Activated CD4-positive, alpha-beta T cell treated with anti-CD3 and anti-CD28 coated beads, Interleukin-2, amount 10 ng/mL, durations not matched to agents 24 days and 14 days (primary cell): ENCODE measurements around the gene SAMD11. TPM values are rescaled to one million over a fixed set of nuclear protein-coding genes. Genes with fewer than 3 reads are reported as not detected.

Experiments
- DNase-seq: peaks from one replicate; pipeline ENCODE4 v3.0.0; 2022
- H3K27ac Mint-ChIP-seq: one replicate; pipeline ENCODE4 v1.8.0; 2022; ENCODE audit warnings: mild to moderate bottlenecking, mixed read lengths
- H3K27me3 Mint-ChIP-seq: one replicate; pipeline ENCODE4 v1.8.0; 2022; ENCODE audit warnings: mixed read lengths
- H3K36me3 Mint-ChIP-seq: one replicate; pipeline ENCODE4 v1.8.0; 2022; ENCODE audit warnings: low read depth, mild to moderate bottlenecking, mixed read lengths
- H3K4me1 Mint-ChIP-seq: one replicate; pipeline ENCODE4 v1.8.0; 2021; ENCODE audit warnings: mixed read lengths
- H3K4me3 Mint-ChIP-seq: one replicate; pipeline ENCODE4 v1.8.0; 2022; ENCODE audit warnings: mild to moderate bottlenecking, moderate library complexity, mixed read lengths
- H3K9me3 Mint-ChIP-seq: one replicate; pipeline ENCODE4 v1.8.0; 2021; ENCODE audit warnings: mixed read lengths
- intact Hi-C: fragments of 100-400 bp; cut with micrococcal nuclease; formaldehyde crosslinking; loops from one replicate; pipeline ENCODE4 v1.15.1; 2023
- total RNA-seq: library from RNA; stranded (reverse); gene quantifications from 2 replicates; pipeline ENCODE4 v1.2.3, GENCODE V29; 2022

Gene SAMD11
- total RNA-seq, 1 donor from 2014 or later = not detected

- Mint-ChIP-seq H3K9me3 (no peaks in the 10 kb centered on the region), H3K27ac (no peak overlapping the region), H3K4me1 (peaks cover 9% of the 10 kb centered on the region), H3K27me3 (peaks cover 41% of the 10 kb centered on the region), H3K4me3 (no peak overlapping the region), H3K36me3 (no peaks in the 10 kb centered on the region)
- intact Hi-C loops = loop anchor here (5.0 kb wide), 1 partner anchor 35 kb away; no protein-coding TSS in a partner anchor
- no peak for DNase-seq
Observed at GRCh38 chr1:937521-937920, 13.8 kb downstream of the SAMD11 start.

GRCh38 chr1:938088-938683 is 14.5 kb downstream of the SAMD11 start:
- H3K27ac Mint-ChIP-seq = no peak overlapping the region

DNA sequence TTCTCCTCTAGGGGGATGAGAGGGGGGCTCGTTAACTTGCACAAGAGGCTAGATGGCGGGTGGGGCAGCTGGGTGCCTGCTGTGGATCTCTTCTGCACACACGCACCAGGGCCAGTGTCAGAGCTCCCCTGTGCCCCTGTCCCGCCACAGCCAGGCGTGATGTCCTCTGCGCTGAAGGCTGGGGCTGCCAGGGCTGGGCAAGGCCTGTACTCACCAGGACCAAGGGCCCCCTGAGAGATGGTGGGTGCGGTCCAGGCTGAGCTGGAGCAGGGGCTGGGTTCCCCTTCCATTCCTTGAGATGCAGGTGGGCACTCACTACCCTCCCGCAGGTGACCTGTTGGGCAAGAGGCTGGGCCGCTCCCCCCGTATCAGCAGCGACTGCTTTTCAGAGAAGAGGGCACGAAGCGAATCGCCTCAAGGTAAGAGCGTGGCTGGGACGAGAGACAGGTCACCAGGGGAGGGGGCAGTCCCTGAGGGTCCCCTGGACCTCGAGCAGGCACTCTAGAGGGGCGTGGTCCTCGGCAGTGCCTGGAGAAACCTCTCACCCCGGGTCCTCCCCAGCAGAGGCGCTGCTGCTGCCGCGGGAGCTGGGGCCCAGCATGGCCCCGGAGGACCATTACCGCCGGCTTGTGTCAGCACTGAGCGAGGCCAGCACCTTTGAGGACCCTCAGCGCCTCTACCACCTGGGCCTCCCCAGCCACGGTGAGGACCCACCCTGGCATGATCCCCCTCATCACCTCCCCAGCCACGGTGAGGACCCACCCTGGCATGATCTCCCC is 15.2 kb downstream of the SAMD11 start:
- H3K27me3 Mint-ChIP-seq = peaks cover 40% of the 10 kb centered on the region
- H3K4me3 Mint-ChIP-seq = no peak overlapping the region
- H3K36me3 Mint-ChIP-seq = peaks cover under 1% of the 10 kb centered on the region
- peaks cover 9% of the 10 kb centered on the region for H3K4me1 Mint-ChIP-seq
- no peak overlapping the region for H3K27ac Mint-ChIP-seq
- no peaks in the 10 kb centered on the region for H3K9me3 Mint-ChIP-seq
- intact Hi-C loops = loop anchor here (5.0 kb wide), 1 partner anchor 37 kb away; no protein-coding TSS in a partner anchor
- DNase-seq = no peak

More at GRCh38 chr1:938088-938683, 14.5 kb downstream of the SAMD11 start:
- no peaks in the 10 kb centered on the region for H3K36me3 Mint-ChIP-seq
- peaks cover 41% of the 10 kb centered on the region for H3K27me3 Mint-ChIP-seq
- no peak overlapping the region for H3K4me3 Mint-ChIP-seq
- DNase-seq = no peak
- peaks cover 9% of the 10 kb centered on the region for H3K4me1 Mint-ChIP-seq
- H3K9me3 Mint-ChIP-seq = no peaks in the 10 kb centered on the region
- intact Hi-C loops = loop anchor here (5.0 kb wide), 1 partner anchor 36 kb away; no protein-coding TSS in a partner anchor

DNA sequence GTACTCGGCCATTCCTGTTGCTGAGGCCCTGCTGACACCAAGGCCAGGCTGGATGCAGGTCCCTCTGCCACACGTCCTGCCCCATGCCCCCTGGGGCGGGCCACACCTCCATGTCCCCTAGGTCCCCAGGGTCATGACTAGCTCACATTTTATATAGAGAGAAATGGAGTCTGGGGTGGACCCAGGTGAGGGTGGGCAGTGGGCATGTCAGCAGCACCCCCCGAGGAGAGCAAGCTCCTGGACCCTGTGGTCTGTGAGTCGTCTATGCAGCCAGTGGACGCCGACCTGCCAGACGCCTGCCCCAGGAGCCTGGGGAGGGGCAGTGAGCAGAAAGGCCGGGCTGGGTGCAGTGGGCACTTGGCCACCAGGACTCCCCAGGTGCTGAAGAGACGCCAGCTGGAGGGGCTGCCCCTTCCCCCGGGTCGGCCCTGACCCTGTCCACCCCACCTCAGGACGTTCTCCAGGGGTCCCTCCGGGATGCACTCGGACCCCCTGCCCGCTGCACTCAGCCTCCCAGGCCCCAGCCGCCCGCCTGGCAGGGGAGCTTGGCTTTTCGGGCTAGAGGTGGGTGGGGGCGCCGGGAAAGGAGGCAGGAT is 15.9 kb downstream of the SAMD11 start:
- no peak overlapping the region for H3K27ac Mint-ChIP-seq
- H3K27me3 Mint-ChIP-seq = peaks cover 40% of the 10 kb centered on the region
- peaks cover 9% of the 10 kb centered on the region for H3K4me1 Mint-ChIP-seq
- peaks cover 5% of the 10 kb centered on the region for H3K36me3 Mint-ChIP-seq
- no peaks in the 10 kb centered on the region for H3K9me3 Mint-ChIP-seq
- intact Hi-C loops = loop anchor here (2.0 to 5.0 kb wide), 2 partner anchors 17 to 37 kb away; partner anchors contain the start of gene SAMD11
- DNase-seq = no peak
- no peak overlapping the region for H3K4me3 Mint-ChIP-seq

- H3K36me3 Mint-ChIP-seq = peaks cover 10% of the 10 kb centered on the region
- peaks cover 7% of the 10 kb centered on the region for H3K4me1 Mint-ChIP-seq
- no peaks in the 10 kb centered on the region for H3K9me3 Mint-ChIP-seq
- intact Hi-C loops = loop anchor here (2.0 kb wide), 1 partner anchor 18 kb away; the partner anchor contains the start of gene SAMD11
- peaks cover 34% of the 10 kb centered on the region for H3K27me3 Mint-ChIP-seq
- DNase-seq = no peak
- H3K4me3 Mint-ChIP-seq = peak overlapping the region; percentile 74
- no peak overlapping the region for H3K27ac Mint-ChIP-seq
Observed at GRCh38 chr1:940107-941014, 16.6 kb downstream of the SAMD11 start.

- no peak for DNase-seq
- no peaks in the 10 kb centered on the region for H3K9me3 Mint-ChIP-seq
- intact Hi-C loops = loop anchor here (2.0 kb wide), 1 partner anchor 18 kb away; the partner anchor contains the start of gene SAMD11
- H3K27ac Mint-ChIP-seq = peak overlapping the region; percentile 37
- peak overlapping the region; percentile 74 for H3K4me3 Mint-ChIP-seq
- peaks cover 31% of the 10 kb centered on the region for H3K27me3 Mint-ChIP-seq
- H3K36me3 Mint-ChIP-seq = peaks cover 18% of the 10 kb centered on the region
- peaks cover 7% of the 10 kb centered on the region for H3K4me1 Mint-ChIP-seq
Observed at GRCh38 chr1:941015-941587, 17.4 kb downstream of the SAMD11 start.

DNA sequence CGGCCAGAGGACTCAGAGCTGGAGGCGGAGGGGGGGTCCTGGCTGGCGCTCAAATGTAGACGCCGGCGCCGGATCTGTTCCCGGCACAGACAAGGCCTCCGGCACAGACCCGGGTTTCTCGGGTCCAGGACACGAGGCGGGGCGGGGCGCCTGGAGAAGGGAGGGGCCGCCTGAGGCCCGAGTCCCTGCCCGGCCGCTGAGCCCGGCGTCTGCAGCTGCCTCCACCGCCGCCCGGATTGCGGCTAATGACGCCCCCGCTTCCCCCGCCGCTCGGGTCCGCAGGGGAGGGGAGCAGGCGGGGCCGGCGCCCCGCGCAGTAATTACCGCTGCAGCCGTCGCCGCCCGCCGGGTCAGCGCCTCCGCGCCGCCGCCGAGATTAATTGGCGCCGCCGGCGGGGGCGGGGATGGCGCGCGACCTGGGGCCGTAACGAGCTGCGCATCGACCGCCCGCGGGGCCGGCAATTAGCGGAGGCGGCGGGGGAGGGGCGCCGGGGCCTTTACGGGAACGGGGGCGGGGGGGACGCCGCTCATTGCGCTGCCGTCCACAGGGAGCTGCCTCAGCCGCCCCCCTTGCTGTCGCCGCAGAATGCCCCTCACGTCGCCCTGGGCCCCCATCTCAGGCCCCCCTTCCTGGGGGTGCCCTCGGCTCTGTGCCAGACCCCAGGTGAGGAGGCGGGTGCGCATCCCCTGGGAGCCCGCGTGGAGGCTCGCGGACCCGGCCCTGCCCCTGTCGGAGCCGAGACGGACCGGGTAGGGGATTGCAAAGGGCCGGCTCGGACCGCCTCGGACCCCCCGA is 18.1 kb downstream of the SAMD11 start:
- peak; percentile 74 for DNase-seq
- peaks cover 29% of the 10 kb centered on the region for H3K27me3 Mint-ChIP-seq
- H3K36me3 Mint-ChIP-seq = peaks cover 18% of the 10 kb centered on the region
- intact Hi-C loops = loop anchor here (2.0 kb wide), 1 partner anchor 19 kb away; the partner anchor contains the start of gene SAMD11
- no peaks in the 10 kb centered on the region for H3K9me3 Mint-ChIP-seq
- H3K27ac Mint-ChIP-seq = no peak overlapping the region
- H3K4me1 Mint-ChIP-seq = peaks cover 7% of the 10 kb centered on the region
- peak overlapping the region; percentile 74 for H3K4me3 Mint-ChIP-seq

DNA sequence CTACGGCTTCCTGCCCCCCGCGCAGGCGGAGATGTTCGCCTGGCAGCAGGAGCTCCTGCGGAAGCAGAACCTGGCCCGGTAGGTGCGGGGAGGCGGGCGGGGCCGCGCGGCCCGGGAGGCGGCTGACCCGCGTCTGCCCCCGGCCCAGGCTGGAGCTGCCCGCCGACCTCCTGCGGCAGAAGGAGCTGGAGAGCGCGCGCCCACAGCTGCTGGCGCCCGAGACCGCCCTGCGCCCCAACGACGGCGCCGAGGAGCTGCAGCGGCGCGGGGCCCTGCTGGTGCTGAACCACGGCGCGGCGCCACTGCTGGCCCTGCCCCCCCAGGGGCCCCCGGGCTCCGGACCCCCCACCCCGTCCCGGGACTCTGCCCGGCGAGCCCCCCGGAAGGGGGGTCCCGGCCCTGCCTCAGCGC is 18.7 kb downstream of the SAMD11 start:
- H3K4me1 Mint-ChIP-seq = peaks cover 7% of the 10 kb centered on the region
- no peak overlapping the region for H3K4me3 Mint-ChIP-seq
- H3K27ac Mint-ChIP-seq = no peak overlapping the region
- intact Hi-C loops = no loop called here
- peaks cover 23% of the 10 kb centered on the region for H3K36me3 Mint-ChIP-seq
- H3K9me3 Mint-ChIP-seq = no peaks in the 10 kb centered on the region
- no peak for DNase-seq
- H3K27me3 Mint-ChIP-seq = peaks cover 27% of the 10 kb centered on the region

GRCh38 chr1:942864-943533 is 19.3 kb downstream of the SAMD11 start:
- Mint-ChIP-seq H3K27me3 (peaks cover 24% of the 10 kb centered on the region), H3K36me3 (peaks cover 23% of the 10 kb centered on the region), H3K27ac (no peak overlapping the region), H3K4me1 (peaks cover 7% of the 10 kb centered on the region), H3K9me3 (no peaks in the 10 kb centered on the region), H3K4me3 (no peak overlapping the region)
- intact Hi-C loops = no loop called here
- no peak for DNase-seq

DNA sequence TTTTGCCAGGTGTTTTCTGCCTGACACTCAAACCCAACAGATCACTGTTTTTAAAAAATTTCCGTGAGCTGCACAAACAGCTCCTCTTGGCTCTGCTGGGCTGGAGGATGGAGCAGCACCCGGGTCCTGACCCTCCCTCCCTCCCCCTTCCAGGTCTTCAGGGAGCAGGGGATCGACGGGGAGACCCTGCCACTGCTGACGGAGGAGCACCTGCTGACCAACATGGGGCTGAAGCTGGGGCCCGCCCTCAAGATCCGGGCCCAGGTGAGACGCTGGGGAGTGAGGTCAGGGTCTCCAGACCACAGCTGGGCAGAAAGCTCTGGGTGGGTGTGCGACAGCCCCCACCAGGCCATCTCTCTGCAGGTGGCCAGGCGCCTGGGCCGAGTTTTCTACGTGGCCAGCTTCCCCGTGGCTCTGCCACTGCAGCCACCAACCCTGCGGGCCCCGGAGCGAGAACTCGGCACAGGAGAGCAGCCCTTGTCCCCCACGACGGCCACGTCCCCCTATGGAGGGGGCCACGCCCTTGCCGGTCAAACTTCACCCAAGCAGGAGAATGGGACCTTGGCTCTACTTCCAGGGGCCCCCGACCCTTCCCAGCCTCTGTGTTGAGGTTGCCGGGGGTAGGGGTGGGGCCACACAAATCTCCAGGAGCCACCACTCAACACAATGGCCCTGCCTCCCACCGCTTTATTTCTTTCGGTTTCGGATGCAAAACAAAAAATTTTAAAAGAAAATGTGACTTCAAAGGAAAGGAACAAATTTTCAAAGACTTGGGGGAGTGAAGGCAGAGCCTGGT is 20.0 kb downstream of the SAMD11 start:
- Mint-ChIP-seq H3K4me3 (no peak overlapping the region), H3K27me3 (peaks cover 16% of the 10 kb centered on the region), H3K9me3 (no peaks in the 10 kb centered on the region), H3K27ac (no peak overlapping the region), H3K36me3 (peaks cover 28% of the 10 kb centered on the region), H3K4me1 (peaks cover 7% of the 10 kb centered on the region)
- no peak for DNase-seq
- intact Hi-C loops = no loop called here
